GM12891 (cell line): Measurements from ENCODE around the gene VAV2.

Experiments
- DNase-seq: peaks from one replicate; pipeline ENCODE4 v3.0.0; 2011; ENCODE audit warnings: low spot score; ENCODE audit not compliant: insufficient read length
- FAIRE-seq: peaks from 2 replicates; lab custom pipeline; 2011; peaks lifted over from hg19 to GRCh38; lab: Jason Lieb, UNC
- PAX5 ChIP-seq: IDR thresholded peaks from 2 replicates; pipeline ENCODE4 v1.6.1; 2011; ENCODE audit warnings: low read length, moderate library complexity, mild to moderate bottlenecking; ENCODE audit not compliant: insufficient read depth, severe bottlenecking
- POLR2A ChIP-seq: IDR thresholded peaks from 2 replicates; pipeline ENCODE4 v1.6.1; 2011; ENCODE audit warnings: low read depth, low read length, control low read depth
- POLR2AphosphoS5 ChIP-seq: IDR thresholded peaks from 2 replicates; pipeline ENCODE4 v1.6.1; 2011; ENCODE audit warnings: low read depth, low read length, control low read depth
- POU2F2 ChIP-seq: IDR thresholded peaks from 2 replicates; pipeline ENCODE4 v1.6.1; 2011; ENCODE audit warnings: low read depth, mild to moderate bottlenecking, control low read depth, low read length, moderate library complexity
- SPI1 ChIP-seq: IDR thresholded peaks from 2 replicates; pipeline ENCODE4 v1.6.1; 2011; ENCODE audit warnings: low read depth, low read length, control low read depth
- TAF1 ChIP-seq: IDR thresholded peaks from 2 replicates; pipeline ENCODE4 v1.6.1; 2011; ENCODE audit warnings: low read depth, low read length, control low read depth

The VAV2 gene

GRCh38 chr9:133839822-133840329 is 152.2 kb downstream of the VAV2 start:
- TF ChIP-seq SPI1 (no peak), POLR2A (no peak), POU2F2 (no peak), TAF1 (no peak), POLR2AphosphoS5 (no peak), PAX5 (no peak)
- no peak for DNase-seq
- FAIRE-seq: no peak

- TF ChIP-seq PAX5: no peak
- no peak for DNase-seq
- no peak for FAIRE-seq
These were observed 153.1 kb downstream of the VAV2 start for GRCh38 chr9:133838859-133839507.

- DNase-seq (no peak), FAIRE-seq (no peak)
- no peak for TF ChIP-seq PAX5
- TF ChIP-seq POU2F2: no peak
- no peak for TF ChIP-seq TAF1
- TF ChIP-seq POLR2AphosphoS5: no peak
- TF ChIP-seq SPI1: no peak
- no peak for TF ChIP-seq POLR2A
These were observed 154.2 kb downstream of the VAV2 start for GRCh38 chr9:133837627-133838597.

- DNase-seq (no peak), FAIRE-seq (no peak)
- TF ChIP-seq PAX5 (no peak), POLR2AphosphoS5 (no peak), TAF1 (no peak), POU2F2 (no peak), POLR2A (no peak), SPI1 (no peak)
These were observed 155.3 kb downstream of the VAV2 start for GRCh38 chr9:133836818-133837217.

- FAIRE-seq: no peak
- TF ChIP-seq POU2F2 (no peak), TAF1 (no peak), SPI1 (no peak), POLR2A (no peak), PAX5 (no peak), POLR2AphosphoS5 (no peak)
- no peak for DNase-seq
These were observed 155.9 kb downstream of the VAV2 start for GRCh38 chr9:133836001-133836758.

GRCh38 chr9:133835262-133835901 is 156.7 kb downstream of the VAV2 start:
- no peak for TF ChIP-seq PAX5
- no peak for TF ChIP-seq POU2F2
- no peak for TF ChIP-seq POLR2A
- no peak for TF ChIP-seq POLR2AphosphoS5
- no peak for TF ChIP-seq TAF1
- TF ChIP-seq SPI1: no peak
- DNase-seq (no peak), FAIRE-seq (no peak)

GRCh38 chr9:133834080-133834976 is 157.8 kb downstream of the VAV2 start:
- no peak for DNase-seq
- FAIRE-seq: no peak

GRCh38 chr9:133833388-133834025 is 158.6 kb downstream of the VAV2 start:
- no peak for DNase-seq
- no peak for TF ChIP-seq POLR2A
- no peak for TF ChIP-seq TAF1
- no peak for TF ChIP-seq SPI1
- no peak for TF ChIP-seq POLR2AphosphoS5
- TF ChIP-seq PAX5: no peak
- TF ChIP-seq POU2F2: no peak
- FAIRE-seq: no peak

More at GRCh38 chr9:133834080-133834976, 157.8 kb downstream of the VAV2 start:
- TF ChIP-seq PAX5 (no peak), TAF1 (no peak), POU2F2 (no peak), POLR2A (no peak), SPI1 (no peak), POLR2AphosphoS5 (no peak)
